Measurements from ENCODE around the gene SLC18A3.

SLC18A3 gene

DNA sequence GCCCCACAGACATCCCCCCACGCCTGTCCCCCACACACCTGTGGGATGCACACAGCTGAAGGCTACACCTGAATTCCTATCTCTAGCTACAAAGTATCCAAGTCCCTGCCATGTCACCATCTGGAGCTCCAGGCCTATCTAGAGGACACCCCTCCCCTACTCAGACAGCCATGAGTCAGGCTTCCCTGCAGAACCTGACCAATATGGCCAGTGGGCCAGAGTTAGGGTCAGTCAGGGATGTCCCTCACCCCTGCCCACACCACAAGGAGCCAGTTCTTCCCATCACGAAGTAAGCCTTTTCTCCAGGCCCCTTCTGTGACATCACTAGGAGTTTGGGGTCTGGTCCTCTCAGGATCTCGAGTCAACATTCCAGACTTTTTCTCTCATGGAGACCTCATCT is 10.6 kb upstream of the SLC18A3 start:
- no peak overlapping the region for H3K4me3 ChIP-seq (ENCODE audit: low read depth, low read length)
- TF ChIP-seq, protein P1, sequence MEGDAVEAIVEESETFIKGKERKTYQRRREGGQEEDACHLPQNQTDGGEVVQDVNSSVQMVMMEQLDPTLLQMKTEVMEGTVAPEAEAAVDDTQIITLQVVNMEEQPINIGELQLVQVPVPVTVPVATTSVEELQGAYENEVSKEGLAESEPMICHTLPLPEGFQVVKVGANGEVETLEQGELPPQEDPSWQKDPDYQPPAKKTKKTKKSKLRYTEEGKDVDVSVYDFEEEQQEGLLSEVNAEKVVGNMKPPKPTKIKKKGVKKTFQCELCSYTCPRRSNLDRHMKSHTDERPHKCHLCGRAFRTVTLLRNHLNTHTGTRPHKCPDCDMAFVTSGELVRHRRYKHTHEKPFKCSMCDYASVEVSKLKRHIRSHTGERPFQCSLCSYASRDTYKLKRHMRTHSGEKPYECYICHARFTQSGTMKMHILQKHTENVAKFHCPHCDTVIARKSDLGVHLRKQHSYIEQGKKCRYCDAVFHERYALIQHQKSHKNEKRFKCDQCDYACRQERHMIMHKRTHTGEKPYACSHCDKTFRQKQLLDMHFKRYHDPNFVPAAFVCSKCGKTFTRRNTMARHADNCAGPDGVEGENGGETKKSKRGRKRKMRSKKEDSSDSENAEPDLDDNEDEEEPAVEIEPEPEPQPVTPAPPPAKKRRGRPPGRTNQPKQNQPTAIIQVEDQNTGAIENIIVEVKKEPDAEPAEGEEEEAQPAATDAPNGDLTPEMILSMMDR (IDR thresholded peaks at IDR 0.05; ENCODE audit: borderline replicate concordance, insufficient read depth, low read depth, low read length) = no peak

DNA sequence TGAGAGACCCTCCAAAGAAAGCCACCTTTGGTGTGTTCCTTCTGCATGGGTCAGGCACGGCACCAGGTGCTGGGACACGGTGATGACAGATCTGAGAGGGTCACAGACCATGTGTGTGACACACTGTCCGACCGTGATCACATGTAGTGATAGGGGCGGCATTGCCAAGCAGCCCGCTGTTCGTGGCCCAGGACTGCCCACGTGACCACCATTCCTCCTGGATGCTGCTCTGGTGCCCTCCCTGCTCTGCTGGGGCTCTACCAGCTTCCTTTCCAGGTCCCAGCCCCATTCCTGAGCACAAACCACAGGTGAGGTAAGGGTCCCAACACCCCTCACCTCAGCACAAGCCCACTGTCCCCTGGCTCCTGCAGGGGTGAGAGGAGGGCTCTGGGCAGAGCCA is 10.1 kb upstream of the SLC18A3 start:
- TF ChIP-seq, protein P1 (IDR thresholded peaks at IDR 0.05; ENCODE audit: borderline replicate concordance, insufficient read depth, low read depth, low read length) = no peak
- H3K4me3 ChIP-seq (ENCODE audit: low read depth, low read length) = no peak overlapping the region

DNA sequence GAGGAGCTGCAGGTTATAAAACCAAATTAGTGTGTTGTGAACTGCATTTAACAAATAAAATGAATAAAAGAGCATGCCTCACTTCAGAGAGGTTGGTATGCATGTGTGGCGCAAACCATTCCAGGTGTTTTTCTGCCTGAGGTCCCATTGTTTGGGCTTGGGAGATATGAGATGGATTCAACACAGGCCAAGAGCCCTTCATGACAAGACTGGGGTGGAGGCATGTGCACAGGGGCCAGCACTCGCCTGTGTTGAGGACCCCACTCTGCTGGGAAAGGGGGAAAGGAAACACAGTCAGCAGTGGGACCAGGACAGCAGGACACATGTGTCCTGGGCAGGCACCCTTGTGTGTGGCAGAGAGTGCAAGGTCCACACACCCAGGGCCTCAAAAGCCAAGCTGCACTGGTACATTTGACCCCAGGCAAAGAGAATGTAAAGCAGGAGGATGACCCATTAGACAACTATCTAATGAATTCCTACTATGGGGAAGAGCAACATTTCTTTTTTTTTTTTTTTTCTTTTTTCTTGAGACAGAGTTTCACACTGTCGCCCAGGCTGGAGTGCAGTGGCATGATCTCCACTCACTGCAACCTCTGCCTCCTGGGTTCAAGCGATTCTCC is 9.2 kb upstream of the SLC18A3 start:
- TF ChIP-seq, protein P1 (IDR thresholded peaks at IDR 0.05; ENCODE audit: borderline replicate concordance, insufficient read depth, low read depth, low read length) = no peak

DNA sequence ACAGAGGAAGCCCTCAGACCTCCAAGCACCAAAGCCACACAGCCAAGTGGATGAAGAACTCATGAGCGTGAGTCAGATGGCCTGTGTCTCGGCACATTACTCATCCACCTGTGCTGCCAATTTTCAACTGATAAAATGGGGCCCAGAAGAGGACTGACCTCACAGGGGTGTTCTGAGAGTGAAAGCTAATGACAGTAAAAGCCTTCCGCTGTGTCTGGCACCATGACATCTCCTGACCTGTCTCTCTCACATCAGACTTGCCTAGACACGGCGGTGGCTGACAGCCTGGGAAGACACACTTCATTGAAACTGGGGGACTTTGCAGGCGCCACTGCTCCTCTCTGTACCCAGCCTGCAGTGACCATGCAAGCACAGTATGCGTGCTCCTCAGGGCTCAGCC is 8.3 kb upstream of the SLC18A3 start:
- H3K4me3 ChIP-seq (ENCODE audit: low read depth, low read length) = no peak overlapping the region
- TF ChIP-seq, protein P1 (IDR thresholded peaks at IDR 0.05; ENCODE audit: borderline replicate concordance, insufficient read depth, low read depth, low read length) = no peak

More for the DNA sequence above, 9.2 kb upstream of the SLC18A3 start:
- no peak overlapping the region for H3K4me3 ChIP-seq (ENCODE audit: low read depth, low read length)

DNA sequence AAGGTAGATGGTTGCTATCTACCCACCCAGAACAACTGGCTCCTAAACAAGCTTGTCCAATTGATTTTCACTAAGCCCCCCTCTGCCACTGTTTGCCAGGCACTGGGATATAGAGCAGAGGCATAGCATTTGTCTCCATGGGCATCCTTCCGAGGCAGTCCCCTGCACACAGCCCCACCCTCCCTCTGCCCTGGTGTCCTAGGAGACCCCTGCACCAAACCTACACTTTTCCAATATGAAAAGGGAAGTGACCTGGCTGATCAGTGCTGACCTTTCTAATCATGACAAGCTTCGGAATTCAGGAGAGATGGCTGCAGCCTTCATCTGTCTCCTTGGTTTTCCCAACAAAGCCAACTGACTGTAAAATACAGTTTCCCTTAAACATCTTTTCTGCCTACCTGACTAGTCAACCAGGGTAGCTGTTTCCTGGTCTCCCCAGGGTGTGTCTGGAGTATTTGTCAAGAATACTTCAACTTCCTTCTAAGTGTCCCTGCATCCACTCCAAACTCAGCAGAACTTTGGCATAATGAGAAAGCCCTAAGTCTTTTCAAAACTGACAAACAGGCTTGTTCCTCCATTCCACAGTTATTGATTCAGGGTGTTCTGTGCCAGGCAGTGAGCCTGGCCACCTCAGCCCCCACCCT is 7.6 kb upstream of the SLC18A3 start:
- TF ChIP-seq, protein P1 (IDR thresholded peaks at IDR 0.05; ENCODE audit: borderline replicate concordance, insufficient read depth, low read depth, low read length) = no peak
- H3K4me3 ChIP-seq (ENCODE audit: low read depth, low read length) = no peak overlapping the region

DNA sequence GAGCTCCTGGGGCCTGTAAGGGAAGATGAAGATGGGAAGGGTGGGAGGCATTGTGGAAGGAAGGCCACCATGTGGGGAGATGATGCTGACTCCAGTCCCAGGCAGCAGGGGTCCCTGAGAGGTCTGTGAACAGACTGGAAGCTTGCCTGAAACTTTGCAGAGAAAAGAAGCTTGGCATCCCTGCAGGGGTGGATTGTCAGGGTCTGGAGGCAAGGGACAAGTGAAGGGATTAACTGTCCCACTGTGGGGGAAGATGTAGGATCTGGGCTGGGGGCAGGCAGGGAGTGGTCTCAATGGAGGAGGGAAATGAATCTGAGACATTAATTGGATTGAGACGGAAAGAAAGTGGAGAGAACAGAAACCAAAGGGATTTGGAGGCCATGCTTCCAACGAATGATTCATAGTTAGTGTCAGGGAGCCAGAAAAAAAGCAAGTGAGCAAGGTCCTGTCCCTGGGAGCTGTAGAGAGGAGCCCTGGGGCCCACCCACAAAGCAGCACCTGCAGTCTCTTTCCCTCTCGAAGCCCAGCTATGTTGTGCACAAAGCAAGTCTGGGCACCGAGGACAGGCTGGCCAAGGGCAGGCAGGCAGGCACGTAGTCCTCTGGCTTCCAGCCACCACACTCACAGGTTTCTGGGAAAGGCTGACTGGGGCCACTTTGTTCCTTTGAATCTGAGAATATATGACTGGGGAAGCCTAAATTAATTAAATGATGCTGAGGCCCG is 4.7 kb upstream of the SLC18A3 start:
- no peak overlapping the region for H3K4me3 ChIP-seq (ENCODE audit: low read depth, low read length)
- TF ChIP-seq, protein P1 (IDR thresholded peaks at IDR 0.05; ENCODE audit: borderline replicate concordance, insufficient read depth, low read depth, low read length) = no peak
